ENCODE data around the gene PDZD2.

DNA sequence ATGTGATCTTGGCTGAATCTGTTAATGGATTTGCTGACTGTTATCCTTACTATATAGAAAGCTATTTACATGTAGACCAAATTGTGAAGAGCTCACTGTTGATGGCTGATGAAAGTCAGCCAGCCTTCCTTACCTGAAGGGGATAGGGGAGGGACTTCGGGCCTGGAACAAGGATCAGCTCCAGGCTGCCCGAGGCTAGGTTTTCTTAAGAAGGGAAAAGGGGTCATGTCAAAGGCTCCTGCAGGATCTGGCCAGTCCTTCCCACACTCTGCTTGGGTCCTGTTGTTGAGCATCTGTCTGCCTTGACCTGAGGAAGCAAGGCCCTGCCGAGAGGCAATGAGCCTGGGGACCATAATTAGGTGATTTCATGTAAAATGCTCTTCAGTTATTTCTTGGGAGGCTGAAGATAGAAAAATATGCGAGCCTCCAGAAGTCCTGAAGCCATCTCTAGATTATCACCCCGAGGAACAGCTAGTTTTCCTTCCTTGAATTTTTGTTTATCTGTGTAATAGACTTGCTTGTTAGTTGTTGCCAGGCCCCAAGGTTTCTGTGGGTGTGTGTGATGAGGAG is 261.4 kb downstream of the PDZD2 start:
- TF ChIP-seq CTCF (IDR thresholded peaks at IDR 0.05) (no peak), POLR2A (IDR thresholded peaks at IDR 0.05) (no peak)
